Right renal cortex interstitium (tissue), 3 donors: ENCODE data around the gene HIRA. TPM values are rescaled to one million over a fixed set of nuclear protein-coding genes. Genes with fewer than 3 reads are reported as not detected.

Source experiments
- DNase-seq, 3 donors: peaks; one replicate each; pipeline ENCODE4 v3.0.0-alpha.2; 2013; ENCODE audit warnings: low read depth in 3 of 3, low spot score in 2 of 3
- polyA plus RNA-seq, 3 donors: library from polyadenylated mRNA; unstranded; fragments of 120-200 nt; gene quantifications; one replicate each; pipeline ENCODE4 v1.2.1, GENCODE V29; 2013; ENCODE audit not compliant: insufficient read length in 3 of 3

Gene HIRA
- polyA plus RNA-seq, 3 donors: 32.3 to 35.5 (median 34.9) TPM

DNA sequence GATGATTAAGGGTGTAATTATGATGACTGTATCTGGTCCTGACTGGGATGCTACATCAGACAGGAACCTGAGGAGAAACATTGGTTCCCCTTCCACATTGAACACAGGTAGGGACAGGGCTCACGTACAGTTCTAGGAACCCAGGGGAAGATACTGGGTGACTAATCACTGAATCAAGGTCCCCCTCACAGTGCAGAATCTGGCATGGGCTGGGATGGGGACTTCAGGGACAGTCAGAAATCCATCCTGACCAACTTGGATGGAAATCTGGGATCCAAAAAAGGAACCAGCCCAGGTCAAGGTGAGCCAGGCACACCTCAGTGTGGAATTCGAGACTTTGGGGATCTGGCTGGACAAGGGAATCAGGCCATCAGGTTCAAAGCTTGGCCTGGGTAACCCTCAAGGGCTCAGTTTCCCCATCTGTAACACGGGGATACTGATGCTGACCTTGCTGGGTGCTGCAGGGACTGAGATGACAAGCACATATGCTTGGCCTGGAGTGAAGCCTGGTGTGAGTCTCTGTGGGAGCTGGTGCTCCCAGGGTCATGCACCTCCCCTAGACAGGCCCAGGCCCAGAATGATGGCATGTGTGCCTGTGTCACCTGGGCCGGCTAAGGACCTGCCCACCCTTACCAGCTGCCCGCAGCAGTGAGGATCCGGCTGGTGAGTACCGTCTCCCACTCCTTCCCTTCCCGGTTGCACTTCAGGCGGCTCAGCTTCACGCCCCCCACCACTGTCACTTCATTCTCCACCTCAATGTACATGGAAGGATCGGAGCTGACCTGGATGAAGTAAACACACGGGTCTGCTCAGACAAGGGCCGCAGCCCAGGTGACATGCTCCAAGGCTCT lies 72.6 kb downstream of the HIRA start:
- DNase-seq: no peak

DNA sequence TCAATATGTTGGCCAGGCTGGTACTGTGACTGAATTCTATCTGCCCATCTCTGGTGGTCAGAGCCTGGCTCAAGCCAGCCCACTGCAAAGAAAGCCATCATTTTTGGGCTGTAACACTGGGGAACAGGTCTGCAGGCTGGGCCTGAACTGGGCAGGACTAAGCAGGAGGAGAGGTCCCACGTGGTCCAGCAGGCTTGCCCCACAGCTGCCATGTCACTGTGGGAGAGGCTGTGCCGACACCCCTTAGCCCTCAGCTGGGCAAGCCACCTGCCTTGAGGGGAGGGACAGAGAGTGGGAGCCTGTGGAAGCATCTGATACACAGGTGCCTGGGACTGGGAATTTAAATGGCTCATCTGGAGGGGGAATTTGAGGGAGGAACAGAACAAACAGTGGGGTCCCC lies 73.3 kb downstream of the HIRA start:
- no peak for DNase-seq

DNA sequence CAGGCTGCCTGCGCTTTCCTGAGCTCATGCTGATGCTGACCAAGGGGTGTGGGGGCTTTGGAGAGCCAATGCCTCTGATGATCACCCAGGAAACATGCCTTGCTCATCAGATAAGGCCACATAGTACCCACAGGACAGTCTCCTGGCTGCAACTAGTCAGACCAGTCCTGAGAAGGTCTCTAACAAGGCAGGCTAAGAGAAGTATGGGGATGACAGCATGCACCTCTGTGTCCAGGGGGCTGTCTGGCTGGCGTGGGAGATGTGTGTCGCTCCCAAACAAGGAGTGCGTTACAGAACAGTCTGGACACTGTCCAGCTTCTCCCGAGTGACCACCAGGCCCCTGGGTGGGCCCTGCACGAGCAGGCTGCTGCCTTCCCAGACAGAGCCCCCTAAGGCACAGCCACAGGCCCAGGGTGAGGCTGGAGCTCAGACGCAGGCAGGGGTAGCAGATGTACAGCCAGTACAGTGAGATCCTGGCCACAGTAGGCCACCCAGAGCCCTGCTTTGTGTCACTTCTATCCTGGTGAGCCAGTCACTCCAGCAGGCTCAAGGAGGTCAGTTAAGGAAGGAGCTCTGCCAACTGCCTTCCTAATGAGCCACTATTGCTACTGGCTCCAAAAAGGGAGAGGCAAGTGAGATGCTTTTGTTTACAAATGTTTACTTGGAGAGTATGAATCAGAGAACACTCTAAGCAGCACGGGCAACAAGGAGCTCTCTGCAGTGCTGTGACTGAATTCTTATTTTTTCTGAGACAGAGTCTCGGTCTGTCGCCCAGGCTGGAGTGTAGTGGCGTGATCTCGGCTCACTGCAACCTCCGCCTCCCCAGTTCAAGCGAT lies 74.0 kb downstream of the HIRA start:
- DNase-seq: no peak

DNA sequence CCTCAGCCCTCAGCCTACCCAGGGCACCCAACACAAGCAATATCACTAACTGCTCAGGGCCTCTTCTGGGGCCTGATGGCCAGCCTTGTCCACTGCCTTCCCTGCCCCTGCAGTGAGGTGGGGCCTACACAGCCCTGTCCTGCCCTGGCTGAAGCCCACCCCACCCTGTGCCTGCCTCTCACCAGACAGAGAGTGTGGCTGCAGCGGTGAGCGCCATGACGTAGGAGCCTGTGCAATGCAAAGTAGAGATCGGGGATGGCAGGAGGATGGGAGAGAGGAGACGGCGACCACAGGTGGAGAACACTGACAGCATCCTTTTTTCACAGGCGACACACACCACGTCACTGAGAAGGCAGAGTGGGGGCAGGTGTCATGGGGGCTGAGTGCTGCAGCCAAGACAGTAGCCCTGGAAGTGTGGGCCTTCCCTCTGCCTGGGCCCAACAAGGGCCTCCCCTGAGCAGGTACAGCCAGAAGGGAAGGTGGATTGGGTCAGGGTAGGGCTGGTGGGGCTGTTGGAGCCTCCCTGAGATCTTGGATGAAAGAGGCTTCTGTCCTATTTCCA lies 74.7 kb downstream of the HIRA start:
- DNase-seq: no peak

DNA sequence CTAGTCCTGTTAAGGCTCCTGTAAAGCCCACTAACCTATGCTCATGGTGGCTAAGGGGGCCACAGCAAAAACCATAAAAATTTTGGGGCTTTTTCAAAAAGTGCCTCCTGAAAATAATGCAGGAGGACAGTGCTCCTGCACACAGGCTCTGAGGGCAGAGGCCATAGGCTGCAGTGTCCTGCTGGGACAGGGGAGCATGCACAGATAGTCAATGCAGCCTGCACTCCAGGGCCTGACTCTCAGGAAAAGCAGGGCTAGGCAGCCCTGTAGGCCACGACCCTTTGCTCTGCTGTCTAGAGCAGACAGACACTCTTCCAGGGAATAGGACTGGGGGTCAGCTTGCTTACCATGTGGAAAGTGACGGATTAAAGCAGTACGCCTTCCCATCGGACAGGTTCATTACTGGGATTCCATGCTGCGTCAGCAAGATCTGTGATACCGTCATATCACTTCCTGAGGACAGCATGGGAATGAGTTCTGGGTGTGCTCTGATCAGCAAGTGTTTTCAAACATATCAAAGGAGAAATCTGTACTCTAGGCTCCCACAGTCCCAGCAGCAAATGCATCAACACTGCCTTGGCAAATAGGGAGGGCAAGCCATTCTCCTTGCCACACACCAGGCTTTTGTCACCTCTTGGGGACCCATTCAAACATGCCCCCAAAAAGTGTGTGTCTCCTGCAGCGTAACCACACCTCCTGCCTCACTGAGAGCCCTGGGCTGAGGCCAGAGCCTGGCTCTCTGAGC lies 75.9 kb downstream of the HIRA start:
- no peak for DNase-seq

DNA sequence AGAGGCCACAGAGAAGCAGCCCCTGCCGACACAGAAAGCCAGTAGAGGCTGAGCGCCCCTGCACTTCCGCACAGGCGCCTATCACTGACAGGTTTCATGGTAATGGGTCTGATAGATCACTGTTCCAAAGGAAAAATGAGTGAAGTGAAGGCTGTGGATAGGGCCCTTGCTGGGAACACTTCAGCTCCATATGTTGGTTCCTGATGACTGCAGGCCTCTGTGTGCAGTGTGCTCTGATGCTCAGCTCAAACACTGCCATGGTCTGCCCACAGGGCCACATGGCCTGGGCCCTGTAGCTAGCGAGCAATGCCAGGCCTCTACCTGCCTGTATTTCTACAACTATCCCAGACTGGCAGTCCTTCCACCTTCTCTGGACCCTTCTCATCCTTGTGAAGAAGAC lies 77.3 kb downstream of the HIRA start:
- DNase-seq: no peak

DNA sequence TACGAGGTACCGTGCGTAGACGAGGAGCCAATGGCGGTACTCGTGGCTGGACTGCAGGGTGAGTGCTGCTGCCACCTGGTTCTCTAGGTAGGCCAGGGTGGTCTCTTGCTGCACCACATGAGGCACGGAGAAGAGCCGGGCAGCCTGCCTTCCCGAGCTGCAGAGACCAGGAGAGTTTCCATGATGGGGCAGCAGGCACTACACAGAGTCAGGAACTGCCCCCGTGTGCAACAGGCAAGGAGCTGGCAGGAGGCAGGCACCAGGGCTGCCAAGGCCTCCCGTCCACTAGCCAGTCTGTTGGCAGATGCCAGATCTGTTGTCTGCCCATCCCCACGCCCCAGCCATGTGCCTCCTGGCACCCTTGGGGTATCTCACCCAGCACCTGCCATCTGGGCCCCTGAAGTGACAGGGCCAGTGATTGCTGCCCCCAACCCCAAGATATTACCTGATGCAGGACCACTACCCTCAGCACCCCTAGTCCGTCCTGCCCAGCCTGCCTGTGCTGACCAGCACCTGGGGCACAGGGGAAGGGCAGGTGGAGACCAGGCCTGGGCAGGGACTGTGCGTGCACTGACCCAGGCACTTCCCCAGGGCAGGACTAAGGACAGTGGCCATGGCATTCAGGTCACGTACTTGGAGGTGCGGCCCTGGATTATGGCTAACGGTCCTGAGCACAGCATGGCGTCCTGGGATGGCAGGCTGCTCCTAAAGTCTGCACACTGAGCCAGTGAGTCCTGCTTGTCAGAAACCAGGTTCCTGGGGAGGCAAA lies 78.0 kb downstream of the HIRA start:
- no peak for DNase-seq

DNA sequence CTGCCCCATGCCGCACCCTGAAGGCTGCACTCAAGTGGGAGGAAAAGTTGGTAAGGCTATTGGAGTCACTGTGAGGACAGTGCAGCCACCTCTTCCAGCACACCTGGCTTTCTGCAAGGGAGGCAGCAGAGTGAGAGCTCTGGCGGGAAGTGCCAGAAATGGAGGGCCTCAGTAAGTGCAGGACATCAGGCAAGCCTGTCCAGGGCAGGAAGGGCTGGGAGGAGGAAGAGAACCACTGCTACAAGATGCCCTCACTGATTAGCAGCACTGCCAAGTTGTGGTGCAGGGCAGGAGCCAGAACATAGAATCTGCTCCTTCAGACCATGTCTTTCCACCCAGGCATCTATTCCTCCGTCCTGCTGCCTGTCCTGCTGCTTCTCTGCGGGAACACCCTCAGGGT lies 78.8 kb downstream of the HIRA start:
- no peak for DNase-seq

DNA sequence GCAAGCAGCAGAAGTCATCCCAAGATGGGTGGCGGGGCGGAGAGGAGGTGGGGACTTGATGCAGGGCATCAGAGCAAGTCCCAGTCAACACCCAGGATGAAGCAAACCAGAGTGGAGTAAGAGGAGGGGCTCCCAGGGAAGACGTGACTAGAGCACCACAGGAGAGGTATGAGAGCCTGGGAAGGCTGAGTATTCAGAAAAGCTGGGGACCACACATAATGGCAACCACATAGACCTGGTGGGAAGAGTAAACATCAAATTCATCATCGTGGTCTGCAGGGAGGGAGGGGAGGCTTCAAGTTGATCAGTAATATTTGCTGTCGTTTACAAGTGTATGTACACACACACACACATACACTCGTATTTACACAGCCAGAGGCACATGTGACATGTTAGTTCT lies 79.3 kb downstream of the HIRA start:
- no peak for DNase-seq

DNA sequence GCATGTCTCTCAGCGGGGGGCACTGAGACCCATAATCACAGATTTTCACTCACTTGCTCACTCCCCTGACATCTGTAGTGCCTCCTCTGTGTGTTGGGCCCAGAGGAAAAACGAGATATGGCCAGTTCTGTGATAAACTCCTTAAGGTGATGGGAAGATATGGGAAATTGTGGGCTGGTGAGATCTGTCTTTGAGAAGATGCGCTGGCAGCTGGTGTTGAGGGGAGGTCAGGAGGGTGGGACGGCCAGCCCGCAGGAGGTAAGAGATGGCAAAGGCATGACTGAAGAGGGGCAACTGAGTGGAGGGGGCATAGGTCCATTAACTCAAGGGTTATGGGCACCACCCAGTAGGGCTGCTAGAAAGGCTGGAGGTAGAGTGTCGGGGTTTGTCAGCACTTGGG lies 79.9 kb downstream of the HIRA start:
- DNase-seq: no peak

DNA sequence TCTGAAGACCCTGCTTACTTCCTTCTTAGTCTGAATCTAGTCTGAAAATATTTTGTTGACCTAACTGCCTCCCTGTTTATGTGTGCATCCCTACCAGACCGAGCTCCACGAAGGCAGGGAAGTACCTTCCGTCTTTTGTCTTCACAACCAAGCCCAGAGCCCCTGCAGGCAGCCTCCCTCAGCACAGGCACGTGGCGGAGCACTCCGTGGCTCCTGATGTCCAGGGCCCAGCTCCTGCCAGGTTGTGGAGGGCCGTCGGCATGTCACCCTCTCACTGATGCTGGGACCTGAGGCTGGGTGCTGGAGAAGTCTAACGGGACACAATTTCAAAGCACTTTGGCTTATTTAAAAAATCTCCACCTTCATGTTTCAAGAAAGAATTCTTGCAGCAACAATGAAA lies 80.6 kb downstream of the HIRA start:
- no peak for DNase-seq

DNA sequence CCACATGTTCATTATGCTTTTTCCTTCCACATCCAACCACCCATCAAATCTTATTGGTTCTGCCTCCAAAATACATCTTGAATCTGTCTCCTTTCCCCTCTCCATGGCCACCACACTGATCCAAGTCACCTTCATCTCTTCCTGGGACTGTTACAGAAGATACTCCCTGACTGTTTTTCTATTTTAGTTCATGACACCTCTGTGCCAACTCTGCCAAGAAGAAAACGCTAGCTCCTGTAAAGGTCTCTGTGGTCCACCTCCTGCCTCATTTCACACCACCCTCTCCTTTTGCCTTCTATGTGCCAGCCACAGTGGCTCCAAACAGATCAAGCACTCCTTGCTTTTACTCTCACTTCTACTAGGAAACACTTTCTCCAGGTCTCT lies 81.1 kb downstream of the HIRA start:
- no peak for DNase-seq

DNA sequence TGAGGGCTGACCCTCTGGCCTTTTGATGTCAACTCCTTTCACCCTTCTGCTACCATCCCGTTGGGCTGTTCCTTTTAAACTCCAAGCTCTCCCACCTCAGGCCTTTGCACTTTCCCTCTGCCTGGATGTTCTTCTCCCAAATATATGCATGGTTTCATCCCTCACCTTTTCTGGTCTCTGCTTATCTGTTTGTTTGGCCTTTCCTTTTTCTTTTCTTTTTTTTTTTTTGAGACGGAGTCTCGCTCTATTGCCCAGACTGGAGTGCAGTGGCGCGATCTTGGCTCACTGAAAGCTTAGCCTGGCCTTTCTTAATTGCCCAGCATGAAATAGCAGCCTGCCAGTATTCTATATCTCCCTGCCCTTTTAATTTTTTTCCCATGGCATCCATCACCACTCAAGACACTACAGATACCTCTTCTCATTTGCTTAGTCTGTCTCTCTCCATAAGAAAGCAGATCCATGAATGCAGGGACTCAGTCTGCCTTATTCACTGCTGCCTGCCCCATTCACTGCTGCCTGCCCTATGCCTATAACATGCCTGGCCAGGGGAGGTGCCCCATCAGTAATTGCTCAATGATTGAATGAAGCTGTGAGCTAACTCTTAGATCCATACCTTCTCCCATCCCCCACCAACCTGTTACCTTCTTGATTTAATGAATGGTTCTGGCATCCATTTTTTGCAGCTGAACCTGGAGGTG lies 81.6 kb downstream of the HIRA start:
- DNase-seq: no peak

DNA sequence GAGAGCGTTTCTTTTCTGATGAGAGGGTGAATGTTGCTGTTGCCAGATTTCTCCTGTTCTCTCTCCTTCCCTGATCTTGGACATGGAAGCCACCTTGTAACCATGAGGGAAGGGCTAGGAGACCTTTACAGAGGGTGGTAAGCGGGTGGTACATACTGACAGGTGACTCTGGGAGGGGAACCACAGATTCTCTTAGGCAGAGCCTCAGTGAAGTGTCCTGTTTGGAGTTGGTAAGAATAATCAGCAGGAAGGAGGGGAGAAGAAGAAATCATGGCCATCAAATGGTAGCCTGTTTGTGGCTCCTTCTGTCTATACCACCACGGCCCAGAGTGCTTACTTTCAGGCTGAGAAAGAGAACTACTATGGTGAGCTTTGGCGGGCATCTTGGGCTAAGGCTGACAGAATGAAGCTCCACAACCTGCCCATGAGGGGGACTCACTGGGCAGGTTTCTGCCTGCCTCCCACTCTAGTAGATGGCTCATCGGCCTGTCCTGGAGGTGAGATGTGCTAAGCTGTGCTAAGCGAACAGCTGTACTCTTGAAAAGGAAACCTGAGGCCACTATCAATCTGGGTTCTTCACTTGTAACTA lies 84.8 kb downstream of the HIRA start:
- DNase-seq: no peak

DNA sequence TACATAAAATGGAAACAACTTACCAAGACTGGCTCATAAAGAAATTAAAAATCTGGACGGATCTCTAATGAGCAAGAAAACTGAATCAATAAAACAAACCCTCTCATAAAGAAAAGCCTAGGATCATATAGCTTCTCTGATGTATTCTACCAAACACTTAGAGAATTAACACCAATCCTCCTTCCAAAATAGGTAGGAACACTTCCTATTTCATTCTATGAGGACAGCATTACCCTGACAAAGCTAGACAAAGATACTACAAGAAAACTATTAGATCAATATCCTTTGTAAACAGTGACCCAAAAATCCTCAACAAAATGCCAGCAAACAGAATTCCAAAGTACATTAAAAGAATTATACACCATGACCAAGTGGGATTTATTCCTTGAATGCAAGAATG lies 87.1 kb downstream of the HIRA start:
- DNase-seq: no peak

DNA sequence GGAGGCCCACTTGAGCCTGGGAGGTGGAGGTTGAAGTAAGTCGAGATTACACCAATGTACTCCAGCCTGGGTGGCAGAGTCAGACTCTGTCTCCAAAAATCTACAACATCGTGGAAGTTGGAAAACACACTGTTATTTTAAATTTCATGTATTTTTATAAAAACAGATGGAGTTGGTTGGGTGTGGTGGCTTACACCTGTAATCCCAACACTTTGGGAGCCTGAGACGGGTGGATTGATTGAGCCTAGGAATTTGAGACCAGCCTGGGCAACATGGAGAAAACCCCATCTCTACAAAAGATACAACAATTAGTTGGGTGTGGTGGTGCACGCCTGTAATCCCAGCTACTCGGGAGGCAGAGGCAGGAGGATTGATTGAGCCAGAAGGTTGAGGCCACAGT lies 88.1 kb downstream of the HIRA start:
- DNase-seq: no peak

DNA sequence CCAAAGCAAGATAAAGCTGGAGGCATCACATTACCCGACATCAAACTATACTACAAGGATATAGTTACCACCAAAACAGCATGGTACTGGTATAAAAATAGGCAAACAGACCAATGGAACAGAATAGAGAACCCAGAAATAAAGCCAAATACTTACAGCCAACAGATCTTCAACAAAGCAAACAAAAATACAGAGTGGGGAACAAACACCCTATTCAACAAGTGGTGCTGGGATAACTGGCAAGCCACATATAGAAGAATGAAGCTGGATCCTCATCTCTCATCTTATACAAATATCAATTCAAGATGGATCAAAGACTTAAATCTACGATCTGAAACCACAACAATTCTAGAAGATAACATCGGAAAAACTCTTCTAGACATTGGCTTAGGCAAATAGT lies 90.0 kb downstream of the HIRA start:
- DNase-seq: no peak

DNA sequence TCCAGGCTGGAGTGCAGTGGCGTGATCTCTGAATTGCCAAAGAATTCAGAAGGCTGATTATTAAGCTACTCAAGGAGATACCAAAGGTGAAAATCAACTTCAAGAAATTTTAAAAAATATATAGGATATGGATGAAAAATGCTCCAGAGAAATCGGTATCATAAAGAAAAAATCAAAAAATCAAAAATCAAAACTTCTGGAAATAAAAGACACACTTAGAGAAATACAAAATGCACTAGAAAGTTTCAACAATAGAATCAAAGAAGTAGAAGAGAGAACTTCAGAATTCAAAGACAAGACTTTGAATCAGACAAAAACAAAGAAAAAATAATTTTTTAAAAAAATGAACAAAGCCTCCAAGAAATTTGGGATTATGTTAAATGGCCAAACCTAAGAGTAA lies 94.4 kb downstream of the HIRA start:
- no peak for DNase-seq
